EH (cell line): ENCODE data around the gene DNAJC4.
"Not testable (repeated sequence)": the region's sequence is repeated elsewhere in the genome, so short reads cannot be mapped to it uniquely, and the experiment has no call there.

ENCODE experiments used
- DNase-seq: peaks from one replicate; pipeline ENCODE4 v3.0.0-alpha.2; 2015; ENCODE audit warnings: low read depth

Gene DNAJC4

GRCh38 chr11:64245401-64245796 lies 15.1 kb downstream of the DNAJC4 start:
- DNase-seq = peak; percentile 44

DNA sequence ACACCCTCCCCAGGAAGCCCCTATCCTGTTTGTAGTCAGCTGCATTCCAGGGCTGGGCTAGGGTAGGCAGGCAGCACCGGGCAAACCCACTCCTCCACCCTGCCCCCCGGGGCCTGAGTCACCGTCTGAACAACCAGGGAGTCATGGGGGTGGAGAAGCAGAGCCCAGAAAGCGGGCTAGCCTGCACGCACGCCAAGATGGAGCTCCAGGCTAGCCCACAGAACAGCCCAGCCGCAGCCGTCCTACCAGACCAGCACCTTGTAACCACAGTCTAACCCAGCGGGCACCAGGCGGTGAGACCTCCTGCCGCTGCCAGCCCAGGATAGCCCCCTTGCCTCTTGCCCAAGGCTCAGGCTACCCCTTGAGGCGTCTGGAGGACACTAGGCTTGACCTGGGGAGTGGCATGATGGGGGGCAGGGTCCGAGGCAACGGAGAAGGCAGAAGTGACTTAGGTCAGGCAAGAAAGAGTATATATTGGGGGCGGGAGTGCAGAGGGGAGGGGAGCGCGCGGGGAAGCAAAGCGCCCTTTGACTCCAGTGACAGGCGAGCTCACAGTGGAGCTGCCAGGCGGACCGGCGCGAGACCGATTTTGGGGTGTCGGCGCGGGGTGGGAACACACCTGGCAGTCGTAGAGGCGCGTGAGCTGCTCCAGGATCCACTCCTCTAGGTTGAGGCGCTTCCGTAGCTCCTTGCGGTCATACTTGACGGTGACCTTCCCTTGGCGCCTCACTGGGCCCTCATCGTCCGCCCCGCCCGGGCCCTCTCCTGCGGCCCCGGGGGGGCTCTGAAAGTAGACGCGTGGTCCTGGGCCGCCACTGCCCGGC lies 15.7 kb downstream of the DNAJC4 start:
- peak; percentile 95 for DNase-seq

DNA sequence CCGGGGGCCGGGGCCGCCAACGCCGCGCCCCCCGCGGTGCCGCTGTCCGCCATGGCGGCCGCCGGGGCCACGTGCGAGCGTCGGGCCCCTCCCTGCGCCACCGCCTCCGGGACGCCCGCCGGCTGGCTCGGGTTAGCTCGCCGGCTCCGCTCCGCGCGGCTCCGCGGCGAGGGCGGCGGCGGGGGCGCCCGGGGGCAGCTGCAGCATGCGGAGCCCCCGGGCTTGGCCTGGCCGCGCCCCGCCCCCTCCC lies 16.2 kb downstream of the DNAJC4 start:
- DNase-seq = not testable (repeated sequence)

GRCh38 chr11:64246871-64247728 lies 16.8 kb downstream of the DNAJC4 start, which contains the start of gene PPP1R14B:
PPP1R14B (minus strand) TSS chr11:64246943; CDS start chr11:64246673, 270 bp downstream.
- peak; percentile 90 for DNase-seq

DNA sequence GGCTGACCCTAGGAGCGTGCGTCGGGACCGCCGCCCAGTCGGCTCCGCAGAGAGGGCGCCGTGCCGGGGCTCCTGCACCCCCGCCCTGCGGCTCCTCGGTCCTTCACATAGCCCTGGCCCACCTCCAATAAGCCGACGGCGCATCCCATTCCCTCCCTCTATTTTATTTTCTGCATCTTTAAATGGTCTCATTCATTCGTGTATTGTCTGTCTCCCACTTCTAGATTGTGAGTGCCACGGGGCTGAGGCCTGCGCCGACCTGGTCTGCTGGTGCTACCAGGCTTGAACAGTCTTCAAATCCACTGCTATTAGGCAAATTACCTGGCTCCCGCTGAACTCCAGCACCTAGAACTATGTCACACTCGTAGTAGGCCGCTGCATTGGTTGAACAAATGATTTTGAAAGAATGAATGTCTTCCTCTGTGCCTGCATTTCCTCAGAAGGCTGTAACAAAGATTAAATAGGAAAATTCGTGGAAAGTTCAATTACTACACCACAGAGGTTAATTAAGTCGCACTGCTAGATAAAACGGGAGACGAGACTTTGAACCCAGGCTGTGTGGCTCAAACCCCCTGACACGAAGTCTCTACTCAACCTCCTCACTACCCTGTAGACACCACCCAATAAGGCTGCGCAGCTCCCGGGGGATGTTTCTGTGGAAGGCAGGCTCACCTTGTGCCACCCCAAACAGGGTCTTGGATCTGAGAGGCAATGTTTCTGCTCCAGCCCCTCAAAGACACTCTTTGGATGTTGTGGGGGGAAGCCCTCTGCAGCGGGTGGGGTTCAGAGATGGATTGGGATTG lies 17.6 kb downstream of the DNAJC4 start:
- DNase-seq = no peak

DNA sequence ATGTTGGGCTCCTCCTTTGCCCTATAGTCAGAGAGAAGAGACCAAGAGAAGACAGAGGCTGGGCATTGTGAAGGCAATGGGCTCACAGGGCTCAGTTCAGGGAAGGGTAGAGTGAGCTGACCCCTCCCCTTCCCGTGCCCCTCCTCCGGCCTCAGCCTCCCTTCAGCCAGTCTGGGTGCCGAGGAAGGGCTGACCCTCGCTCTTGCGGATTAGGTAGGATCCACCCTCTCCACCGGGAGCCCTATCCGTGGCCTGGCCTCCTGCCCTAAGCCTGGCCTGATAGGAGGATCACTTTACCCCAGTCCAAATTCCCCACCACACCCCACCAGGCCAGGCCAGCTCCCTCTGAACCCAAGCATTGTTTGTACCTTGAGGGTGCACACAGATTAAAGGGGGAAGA lies 18.2 kb downstream of the DNAJC4 start:
- DNase-seq = no peak

DNA sequence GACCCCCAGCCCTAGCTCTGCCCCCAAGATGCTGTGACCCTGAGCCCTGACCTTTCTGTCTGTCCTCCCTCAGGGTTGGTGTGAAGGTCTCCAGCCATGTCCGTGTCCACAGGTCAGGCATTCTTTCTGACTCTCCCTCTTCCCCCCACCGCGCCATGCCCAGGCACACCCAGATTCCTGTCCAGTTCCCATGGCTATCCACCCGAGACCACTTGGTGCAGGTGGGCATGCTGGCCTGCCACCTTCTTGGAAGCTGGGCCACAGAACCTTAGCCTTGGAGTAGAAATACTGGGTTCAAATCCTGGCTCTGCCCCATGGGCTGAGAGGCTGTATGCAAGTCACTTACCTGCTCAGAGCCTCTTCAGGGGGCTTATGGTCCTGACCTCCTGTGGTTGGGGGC lies 18.7 kb downstream of the DNAJC4 start:
- DNase-seq = no peak

- DNase-seq = no peak
Observed at GRCh38 chr11:64249563-64250414, 19.4 kb downstream of the DNAJC4 start.

DNA sequence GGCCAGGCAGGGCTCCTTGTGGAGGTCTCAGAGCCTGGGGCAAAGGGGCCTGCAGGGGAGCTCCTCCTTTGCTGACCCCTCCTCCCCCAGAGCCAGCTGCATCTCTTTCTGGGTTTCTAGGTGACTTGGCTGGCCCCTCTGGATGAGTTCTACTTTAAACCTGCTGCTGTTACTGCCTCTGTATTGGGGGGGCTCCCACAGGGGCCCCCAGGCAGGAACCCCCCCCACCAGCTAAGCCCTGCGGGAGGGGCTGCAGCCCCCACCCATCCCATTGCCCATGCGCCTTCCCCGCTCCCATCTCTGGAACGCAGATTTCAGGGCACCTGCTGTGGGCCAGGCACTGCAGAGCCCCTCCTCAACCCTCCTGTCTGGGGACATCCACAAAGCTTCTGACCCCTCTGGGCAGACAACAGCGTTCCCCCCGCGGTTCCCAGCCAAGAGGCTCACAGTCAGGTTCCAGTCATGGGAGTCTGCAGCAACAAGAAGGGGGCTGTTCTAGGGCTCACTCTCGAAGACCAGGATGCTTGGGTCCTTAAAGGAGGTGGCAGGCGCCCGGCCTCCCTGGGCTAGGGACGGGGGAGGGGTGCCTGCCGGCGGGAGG lies 20.2 kb downstream of the DNAJC4 start:
- DNase-seq = no peak

DNA sequence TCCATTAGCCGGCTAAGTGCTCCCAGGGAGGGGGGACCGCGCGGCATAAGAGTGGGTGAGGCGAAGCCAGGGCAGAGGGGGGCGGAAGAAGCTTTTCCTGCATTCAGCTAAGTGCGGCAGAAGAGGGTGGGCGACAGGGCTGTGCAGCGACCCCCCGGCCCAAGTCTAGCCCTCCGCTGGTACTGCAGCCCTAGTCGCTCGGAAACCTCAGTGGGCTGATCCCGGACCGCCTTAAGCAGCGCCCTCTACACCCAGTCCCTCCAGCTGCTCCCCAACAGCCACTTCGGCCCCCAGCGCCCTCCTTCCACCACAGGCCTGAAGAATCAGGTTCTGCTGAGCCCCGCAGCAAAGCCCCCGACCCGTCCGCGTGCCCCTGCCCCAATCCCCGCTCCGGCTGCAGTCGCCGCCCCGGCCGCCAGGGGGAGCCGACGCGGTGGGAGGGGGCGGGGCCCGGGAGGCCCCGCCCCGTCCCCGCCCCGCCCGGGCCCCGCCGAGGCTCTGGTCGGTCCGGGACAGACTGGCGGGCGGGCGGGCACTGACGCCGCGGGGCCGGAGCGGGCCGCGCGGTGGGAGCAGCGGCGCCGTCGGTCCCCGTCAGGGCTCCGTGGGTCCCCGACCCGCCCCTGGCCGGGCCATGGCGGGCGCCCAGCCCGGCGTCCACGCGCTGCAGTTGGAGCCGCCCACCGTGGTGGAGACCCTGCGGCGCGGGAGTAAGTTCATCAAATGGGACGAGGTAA lies 20.8 kb downstream of the DNAJC4 start, which contains the start of gene PLCB3:
PLCB3 (plus strand) TSS at position 515 of the 737 bp plus-strand sequence; CDS start at position 635, 120 bp downstream.
- peak; percentile 59 for DNase-seq

DNA sequence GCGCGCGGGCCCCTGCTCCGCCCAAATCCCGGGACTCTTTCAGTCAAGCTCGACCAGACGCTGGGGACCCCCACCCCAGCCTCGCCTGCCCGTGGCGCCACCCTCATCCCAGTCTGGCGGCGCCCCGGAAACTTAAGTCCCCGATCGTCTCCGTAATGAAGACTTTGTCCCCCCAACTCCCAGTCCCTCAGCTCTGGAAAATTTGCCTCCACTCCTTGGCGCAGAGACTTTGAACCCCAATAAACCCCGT lies 21.3 kb downstream of the DNAJC4 start:
- no peak for DNase-seq

DNA sequence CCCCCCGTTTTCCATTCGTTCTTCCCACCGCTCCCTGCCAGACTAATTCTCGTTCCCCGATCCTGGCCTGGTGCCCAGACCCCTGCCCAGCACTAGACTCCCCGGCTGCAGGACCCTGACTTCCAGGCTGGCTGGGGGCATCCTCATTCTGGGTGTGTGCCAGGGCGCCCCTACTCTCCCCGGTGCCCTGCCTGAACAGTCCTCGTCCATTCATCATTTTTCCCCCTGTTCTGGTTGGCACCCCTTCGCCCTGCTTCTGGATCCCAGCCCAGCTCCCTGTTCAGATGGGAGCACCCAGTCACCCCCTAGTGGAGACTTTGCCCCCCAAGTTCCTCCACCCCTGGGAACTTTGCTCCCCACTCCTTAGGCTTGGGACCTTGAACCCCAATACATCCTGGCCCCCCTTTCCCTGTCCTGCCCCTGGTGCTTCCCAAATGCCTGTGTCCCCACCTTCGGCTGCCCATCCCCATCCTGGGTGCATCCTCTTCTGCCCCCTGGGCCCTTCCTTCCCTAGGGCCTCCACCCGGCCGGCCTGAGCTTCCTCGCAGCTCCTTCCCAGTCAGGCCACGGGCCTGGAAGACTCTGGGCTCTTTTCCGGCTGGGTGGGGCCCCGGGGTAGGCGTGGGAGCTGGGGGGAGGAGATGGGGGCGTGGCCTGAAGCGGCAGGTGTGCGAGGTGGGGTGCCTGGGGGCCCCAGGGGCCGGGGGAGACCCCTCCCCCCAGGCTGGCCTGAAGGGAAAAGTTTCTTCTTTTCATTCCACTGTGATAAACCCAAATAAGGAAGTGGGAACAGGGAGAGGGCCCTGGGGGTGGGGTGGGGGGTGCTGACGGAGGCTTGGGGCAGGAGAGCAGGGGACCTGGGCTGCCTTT lies 21.9 kb downstream of the DNAJC4 start:
- DNase-seq = peak; percentile 65

DNA sequence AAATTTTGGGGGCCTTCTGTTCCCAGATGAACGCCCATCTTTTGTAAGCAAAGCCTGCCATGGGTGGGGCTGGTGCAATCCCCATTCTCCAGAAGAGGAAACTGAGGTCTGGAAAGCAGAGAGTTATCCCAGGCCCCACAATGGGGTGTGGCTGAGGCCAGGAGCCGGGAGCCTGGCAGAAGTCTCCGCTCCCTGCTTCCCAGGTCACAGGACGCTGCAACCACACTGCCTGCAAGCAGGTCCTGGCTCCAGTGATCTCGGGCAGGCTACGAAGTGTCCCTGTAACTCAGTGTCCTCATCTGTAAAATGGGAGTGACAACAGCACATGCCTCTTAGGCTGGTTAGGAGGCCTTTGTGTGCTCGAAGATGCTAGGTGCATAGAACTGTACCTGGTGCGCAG lies 22.7 kb downstream of the DNAJC4 start:
- DNase-seq = no peak

- peak; percentile 52 for DNase-seq
Observed at GRCh38 chr11:64253481-64253880, 23.1 kb downstream of the DNAJC4 start.

DNA sequence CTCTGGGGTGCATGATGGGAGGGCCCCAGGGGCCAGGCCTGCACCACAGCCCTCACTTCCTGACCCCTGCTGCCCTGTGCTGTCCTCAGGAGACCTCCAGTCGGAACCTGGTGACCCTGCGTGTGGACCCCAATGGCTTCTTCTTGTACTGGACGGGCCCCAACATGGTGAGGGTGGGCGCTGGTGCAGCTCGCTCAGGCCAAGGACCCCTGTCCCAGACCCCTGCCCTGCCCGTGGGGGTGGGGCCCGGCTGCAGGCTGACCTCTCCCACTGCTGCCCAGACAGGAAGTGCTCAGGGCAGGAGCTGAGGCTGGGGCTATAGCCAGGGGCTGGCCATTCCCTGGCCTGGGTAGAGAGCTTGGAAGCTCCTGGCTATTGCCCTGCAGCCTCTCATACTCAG lies 24.0 kb downstream of the DNAJC4 start:
- no peak for DNase-seq

DNA sequence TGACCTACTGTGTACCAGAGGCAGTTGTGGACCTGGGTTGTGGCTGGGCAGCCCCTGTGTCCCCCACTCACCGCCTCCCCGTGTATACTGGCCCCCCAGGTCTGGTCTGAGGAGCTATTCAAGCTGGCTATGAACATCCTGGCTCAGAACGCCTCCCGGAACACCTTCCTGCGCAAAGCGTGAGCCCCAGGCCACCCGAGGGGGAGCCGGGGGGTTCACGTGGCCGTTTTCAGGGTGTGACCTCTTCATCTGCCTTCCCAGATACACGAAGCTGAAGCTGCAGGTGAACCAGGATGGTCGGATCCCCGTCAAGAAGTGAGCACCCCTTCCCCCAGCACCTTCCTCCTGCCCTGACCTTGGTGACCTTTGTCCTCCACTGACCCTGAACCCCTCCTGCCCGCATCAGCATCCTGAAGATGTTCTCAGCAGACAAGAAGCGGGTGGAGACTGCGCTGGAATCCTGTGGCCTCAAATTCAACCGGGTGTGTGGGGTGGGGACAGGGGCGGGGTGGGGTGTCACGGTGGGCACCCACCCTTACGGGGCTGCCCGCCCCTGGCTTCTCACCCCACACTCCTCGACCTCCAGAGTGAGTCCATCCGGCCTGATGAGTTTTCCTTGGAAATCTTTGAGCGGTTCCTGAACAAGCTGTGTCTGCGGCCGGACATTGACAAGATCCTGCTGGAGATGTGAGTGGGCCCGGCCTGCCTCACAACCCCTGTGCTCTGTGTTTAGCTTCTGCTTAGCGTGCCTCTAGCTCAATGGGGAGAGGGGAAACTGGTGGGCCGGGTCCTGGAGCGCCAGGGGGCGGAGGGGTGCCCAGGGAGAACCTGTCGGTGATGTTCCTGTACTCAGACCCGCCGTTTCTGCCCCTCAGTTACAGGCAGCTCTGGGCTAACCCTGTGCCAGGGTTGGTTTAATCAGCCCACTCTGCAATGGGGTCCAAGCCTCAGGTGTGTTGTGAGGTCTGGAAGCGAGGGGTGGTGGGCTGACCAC lies 25.1 kb downstream of the DNAJC4 start:
- no peak for DNase-seq

- no peak for DNase-seq
Observed at GRCh38 chr11:64256300-64256699, 26.0 kb downstream of the DNAJC4 start.

- DNase-seq = no peak
Observed at GRCh38 chr11:64258356-64258755, 28.0 kb downstream of the DNAJC4 start.
